Measurements from ENCODE around the gene SNTG2. TPM values are rescaled to one million over a fixed set of nuclear protein-coding genes. Genes with fewer than 3 reads are reported as not detected.

The SNTG2 gene
- total RNA-seq, 2 donors from 2014 or later: 2.0 to 5.0 TPM

DNA sequence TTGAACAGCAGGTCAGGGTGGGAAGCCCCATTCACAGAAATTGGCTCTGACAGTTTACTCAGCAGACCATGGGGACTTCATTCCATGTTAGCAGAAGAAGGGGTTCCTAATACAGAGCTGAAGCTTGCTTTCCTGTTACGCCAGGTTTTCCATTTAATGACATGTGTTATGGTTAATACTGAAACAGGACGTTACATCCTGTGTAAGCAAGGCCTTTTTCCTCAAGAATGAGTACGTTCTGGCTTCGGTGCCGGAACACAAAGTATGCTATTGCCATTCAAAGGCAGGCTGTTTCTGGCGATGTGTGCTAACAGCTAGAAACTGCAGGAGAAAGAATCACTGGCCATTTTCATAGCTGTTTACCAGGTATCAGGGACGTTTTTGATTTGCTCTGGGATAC is 190.4 kb downstream of the SNTG2 start:
- Histone ChIP-seq H3K27me3 (replicated peaks; ENCODE audit: insufficient read depth) (no peaks in the 10 kb centered on the region), H3K27ac (no peak overlapping the region), H3K9me3 (no peaks in the 10 kb centered on the region), H3K4me1 (replicated peaks) (no peaks in the 10 kb centered on the region), H3K4me3 (no peak overlapping the region), H3K36me3 (no peaks in the 10 kb centered on the region)
- intact Hi-C loops (cut with DNase I): no loop called here
- TF ChIP-seq POLR2A (IDR thresholded peaks at IDR 0.05) (no peak), POLR2AphosphoS5 (IDR thresholded peaks at IDR 0.05) (no peak)
- TF ChIP-seq, protein P1, sequence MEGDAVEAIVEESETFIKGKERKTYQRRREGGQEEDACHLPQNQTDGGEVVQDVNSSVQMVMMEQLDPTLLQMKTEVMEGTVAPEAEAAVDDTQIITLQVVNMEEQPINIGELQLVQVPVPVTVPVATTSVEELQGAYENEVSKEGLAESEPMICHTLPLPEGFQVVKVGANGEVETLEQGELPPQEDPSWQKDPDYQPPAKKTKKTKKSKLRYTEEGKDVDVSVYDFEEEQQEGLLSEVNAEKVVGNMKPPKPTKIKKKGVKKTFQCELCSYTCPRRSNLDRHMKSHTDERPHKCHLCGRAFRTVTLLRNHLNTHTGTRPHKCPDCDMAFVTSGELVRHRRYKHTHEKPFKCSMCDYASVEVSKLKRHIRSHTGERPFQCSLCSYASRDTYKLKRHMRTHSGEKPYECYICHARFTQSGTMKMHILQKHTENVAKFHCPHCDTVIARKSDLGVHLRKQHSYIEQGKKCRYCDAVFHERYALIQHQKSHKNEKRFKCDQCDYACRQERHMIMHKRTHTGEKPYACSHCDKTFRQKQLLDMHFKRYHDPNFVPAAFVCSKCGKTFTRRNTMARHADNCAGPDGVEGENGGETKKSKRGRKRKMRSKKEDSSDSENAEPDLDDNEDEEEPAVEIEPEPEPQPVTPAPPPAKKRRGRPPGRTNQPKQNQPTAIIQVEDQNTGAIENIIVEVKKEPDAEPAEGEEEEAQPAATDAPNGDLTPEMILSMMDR (IDR thresholded peaks at IDR 0.05): no peak
- DNase-seq (ENCODE audit: low spot score): no peak
- 61% methylated on average over 7 of the region's 7 CpGs for WGBS

DNA sequence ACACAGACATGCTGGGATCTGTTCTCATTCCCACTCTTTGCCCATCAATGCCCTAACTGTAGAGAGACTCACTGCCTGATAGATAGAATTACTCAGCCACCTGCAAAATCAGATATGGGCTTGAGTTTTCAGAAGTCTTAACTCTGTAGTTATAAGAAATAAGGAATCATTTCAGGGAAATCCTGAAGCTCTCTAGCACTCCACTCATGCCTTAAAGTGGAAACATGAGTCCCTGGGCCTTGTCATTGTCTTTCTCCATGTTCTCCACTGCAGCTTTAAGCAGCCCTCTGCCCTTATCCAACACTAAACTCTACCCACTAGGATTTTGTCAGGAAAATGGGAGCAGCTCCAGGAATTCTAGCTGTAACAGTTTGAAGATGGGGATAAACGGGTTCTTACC is 192.5 kb downstream of the SNTG2 start:
- 80% methylated on average over 1 of the region's 1 CpG for WGBS
- no peaks in the 10 kb centered on the region for H3K36me3 ChIP-seq
- no peak overlapping the region for H3K27ac ChIP-seq
- intact Hi-C loops (cut with DNase I): no loop called here
- H3K4me1 ChIP-seq (replicated peaks): no peaks in the 10 kb centered on the region
- no peaks in the 10 kb centered on the region for H3K27me3 ChIP-seq (replicated peaks; ENCODE audit: insufficient read depth)
- H3K4me3 ChIP-seq: no peak overlapping the region
- TF ChIP-seq, protein P1 (IDR thresholded peaks at IDR 0.05): no peak
- TF ChIP-seq POLR2AphosphoS5 (IDR thresholded peaks at IDR 0.05) (no peak), POLR2A (IDR thresholded peaks at IDR 0.05) (no peak)
- no peaks in the 10 kb centered on the region for H3K9me3 ChIP-seq
- no peak for DNase-seq (ENCODE audit: low spot score)

DNA sequence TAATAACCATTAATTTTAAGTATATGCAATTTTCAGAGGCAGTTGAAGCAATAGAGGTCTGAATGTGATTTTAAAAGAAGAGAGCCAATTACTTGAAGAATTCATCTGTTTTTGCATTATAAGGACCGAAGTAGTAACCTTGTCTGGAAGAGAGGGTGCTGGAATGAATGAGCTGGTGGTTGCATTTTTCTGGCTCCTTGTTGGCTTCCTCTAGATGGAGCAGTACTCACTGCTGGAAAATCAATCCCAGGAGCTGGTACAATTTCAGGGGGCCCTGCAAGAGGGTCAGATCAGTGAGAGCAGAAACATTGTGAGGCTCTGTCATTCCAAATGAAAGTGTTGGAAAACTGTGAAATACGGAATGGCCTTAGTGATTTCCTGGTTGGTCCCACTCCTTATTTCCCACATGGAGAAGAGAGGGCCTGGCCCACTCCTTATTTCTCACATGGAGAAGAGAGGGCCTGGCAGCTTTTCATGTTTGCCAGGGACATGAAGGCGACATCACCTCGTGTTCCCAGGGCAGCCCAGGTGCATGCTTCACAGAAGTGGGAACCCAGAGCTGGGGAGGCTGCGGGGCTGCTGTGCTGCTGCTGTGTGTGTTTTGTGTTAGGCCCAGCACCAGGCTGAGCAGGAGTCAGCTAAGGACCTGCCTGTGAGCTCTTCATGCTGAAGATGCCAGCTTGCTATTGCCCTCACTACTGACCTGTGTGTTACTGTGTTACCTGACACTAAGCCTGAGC is 197.4 kb downstream of the SNTG2 start:
- Histone ChIP-seq H3K9me3 (no peaks in the 10 kb centered on the region), H3K36me3 (no peaks in the 10 kb centered on the region)
- WGBS: 51% methylated on average over 5 of the region's 5 CpGs

DNA sequence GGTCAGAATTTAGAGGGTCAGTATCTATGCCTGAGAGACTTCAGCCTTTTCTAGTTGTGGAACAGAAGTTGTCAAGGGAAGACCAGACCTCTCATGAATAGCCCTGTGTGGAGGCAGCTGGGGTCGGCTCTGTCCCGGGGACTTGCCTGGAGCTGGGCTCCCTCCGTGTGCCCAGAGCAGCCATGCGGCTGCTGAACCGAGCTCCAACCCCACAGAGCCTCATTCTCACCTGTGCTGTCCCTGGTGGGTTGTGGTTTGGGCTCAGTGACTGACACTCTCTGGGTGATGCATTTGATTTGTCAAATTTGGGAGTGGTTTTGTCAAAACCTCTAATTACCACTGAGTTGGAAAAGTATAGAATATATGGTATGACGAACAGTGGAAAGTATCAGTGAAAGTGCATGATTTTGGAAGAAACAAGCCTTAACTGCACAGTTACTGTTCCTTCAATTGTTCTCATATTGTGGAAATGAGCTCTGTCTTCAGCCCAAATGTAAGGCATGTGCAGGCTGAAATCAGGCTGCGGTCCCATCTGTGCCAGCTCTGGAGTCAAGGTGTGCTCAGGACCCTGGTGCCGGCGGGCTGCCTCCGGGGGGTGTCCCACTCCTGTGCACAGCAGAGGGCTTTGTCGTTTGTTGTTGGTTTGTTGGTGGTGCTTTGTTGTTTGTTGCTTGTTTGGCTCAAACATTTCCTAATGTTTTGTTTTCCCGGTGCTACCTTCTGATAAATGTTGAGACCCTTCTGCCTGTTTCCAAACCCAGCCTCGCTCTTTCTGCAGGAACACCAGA is 200.3 kb downstream of the SNTG2 start:
- intact Hi-C loops (cut with DNase I): no loop called here
- Histone ChIP-seq H3K9me3 (no peaks in the 10 kb centered on the region), H3K4me1 (replicated peaks) (no peaks in the 10 kb centered on the region), H3K4me3 (no peak overlapping the region), H3K27me3 (replicated peaks; ENCODE audit: insufficient read depth) (no peaks in the 10 kb centered on the region), H3K27ac (no peak overlapping the region), H3K36me3 (no peaks in the 10 kb centered on the region)
- DNase-seq (ENCODE audit: low spot score): no peak
- WGBS: 64% methylated on average over 13 of the region's 13 CpGs
- TF ChIP-seq POLR2AphosphoS5 (IDR thresholded peaks at IDR 0.05) (no peak), POLR2A (IDR thresholded peaks at IDR 0.05) (no peak)
- TF ChIP-seq, protein P1 (IDR thresholded peaks at IDR 0.05): no peak

More for the DNA sequence above, 197.4 kb downstream of the SNTG2 start:
- no peak for DNase-seq (ENCODE audit: low spot score)
- Histone ChIP-seq H3K4me3 (no peak overlapping the region), H3K27me3 (replicated peaks; ENCODE audit: insufficient read depth) (no peaks in the 10 kb centered on the region), H3K27ac (no peak overlapping the region), H3K4me1 (replicated peaks) (no peaks in the 10 kb centered on the region)
- TF ChIP-seq POLR2A (IDR thresholded peaks at IDR 0.05) (no peak), POLR2AphosphoS5 (IDR thresholded peaks at IDR 0.05) (no peak)
- TF ChIP-seq, protein P1 (IDR thresholded peaks at IDR 0.05): no peak
- intact Hi-C loops (cut with DNase I): no loop called here

All from prostate gland (tissue), 2 donors.